Iris pigment epithelial cell (primary cell): Measurements from ENCODE around the gene THOC7.

ENCODE experiments used
- DNase-seq: peaks from one replicate; pipeline ENCODE4 v3.0.0-alpha.2; 2011; ENCODE audit warnings: low read depth

Gene THOC7

GRCh38 chr3:63842127-63842526, 21.5 kb downstream of the THOC7 start:
- no peak for DNase-seq

GRCh38 chr3:63841704-63842103, 21.9 kb downstream of the THOC7 start:
- no peak for DNase-seq

DNA sequence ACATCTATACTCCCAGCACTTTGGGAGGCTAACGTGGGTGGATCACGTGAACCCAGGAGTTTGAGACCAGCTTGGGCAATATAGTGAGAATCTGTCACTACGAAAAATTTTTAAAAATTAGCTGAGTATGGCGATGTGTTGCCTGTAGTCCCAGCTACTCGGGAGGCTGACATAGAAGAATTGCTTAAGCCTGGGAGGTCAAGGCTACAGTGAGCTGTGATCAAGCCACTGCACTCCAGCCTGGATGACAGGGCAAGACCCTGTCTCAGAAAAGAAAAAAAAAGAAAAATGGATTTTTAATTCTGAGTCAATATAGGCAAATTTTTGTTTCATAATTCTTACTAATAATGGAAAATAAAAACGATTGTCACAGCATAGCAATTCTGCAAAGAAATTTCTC, 31.2 kb downstream of the THOC7 start:
- no peak for DNase-seq

GRCh38 chr3:63830526-63830925, 33.1 kb downstream of the THOC7 start:
- no peak for DNase-seq

- DNase-seq, result peak; percentile 65
Measured at GRCh38 chr3:63824309-63824708, 39.3 kb downstream of the THOC7 start.

DNA sequence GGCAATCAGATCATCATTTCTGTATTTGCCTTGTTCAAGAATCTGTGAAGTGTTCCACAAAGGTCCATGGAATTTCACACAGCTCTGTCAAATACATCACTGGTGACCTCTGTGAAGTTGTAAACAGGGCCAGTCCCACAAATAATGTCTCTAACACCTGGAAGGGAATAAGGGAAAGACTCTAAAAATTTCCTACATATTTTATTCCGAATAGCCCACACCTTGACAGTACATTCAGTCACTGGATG, 44.5 kb downstream of the THOC7 start, which contains the start of gene C3orf49:
TSS of gene C3orf49 (plus strand) at position 149 of the 248 bp plus-strand sequence. CDS start 173 bp downstream, outside the sequence.
- no peak for DNase-seq

GRCh38 chr3:63818282-63819150, 45.1 kb downstream of the THOC7 start:
- DNase-seq, result peak; percentile 49

DNA sequence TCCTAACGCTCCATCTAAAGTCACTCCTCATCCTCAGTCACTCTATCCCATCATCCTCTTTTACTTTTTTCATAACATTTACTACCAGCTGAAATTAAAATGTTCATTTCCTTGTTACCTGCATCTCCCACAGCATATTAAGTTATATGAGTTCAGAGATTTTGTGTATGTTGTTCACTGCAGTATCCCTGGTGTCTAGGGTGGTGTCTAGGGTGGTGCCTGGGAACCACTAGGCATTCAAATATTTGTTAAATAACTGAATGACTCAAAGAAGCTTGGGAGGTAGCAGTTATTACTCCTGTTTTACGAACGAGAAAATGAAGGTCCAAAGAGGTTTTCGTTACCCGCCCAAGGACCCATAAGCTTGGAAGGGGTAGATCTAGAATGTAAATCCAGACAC, 46.4 kb downstream of the THOC7 start:
- DNase-seq, result no peak

- DNase-seq, result peak; percentile 55
Measured at GRCh38 chr3:63814237-63814636, 49.4 kb downstream of the THOC7 start.

- peak; percentile 73 for DNase-seq
Measured at GRCh38 chr3:63809607-63810006, 54.0 kb downstream of the THOC7 start.

- DNase-seq, result no peak
Measured at GRCh38 chr3:63808633-63809032, 55.0 kb downstream of the THOC7 start.

DNA sequence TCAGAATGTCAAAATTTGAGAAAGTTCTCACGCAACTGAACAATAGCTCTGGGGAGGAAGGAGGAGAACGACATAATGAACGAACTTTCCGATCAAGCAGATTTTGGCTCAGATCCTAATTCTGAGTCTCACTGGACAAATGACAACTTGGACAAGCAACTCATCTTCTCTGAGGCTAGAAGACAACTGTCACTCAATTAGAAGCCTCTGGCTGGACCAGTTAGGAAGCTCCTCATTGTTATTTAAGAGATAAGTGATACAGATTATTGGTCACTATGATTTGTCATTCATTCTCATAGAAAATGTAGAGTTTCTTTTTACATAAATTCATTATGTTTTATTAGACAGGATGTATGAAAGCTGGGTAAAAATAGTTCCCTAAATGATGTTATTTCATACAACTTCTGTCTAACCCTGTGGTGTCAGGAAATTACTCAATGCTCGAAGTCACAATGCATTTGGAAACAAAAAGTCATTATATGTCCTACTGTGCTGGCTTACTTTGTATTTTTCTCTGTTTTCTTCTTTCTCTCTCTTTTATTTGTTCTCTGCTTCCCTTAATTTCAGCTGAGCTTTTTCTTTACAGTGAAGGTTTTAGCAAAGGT, 55.5 kb downstream of the THOC7 start:
- no peak for DNase-seq

DNA sequence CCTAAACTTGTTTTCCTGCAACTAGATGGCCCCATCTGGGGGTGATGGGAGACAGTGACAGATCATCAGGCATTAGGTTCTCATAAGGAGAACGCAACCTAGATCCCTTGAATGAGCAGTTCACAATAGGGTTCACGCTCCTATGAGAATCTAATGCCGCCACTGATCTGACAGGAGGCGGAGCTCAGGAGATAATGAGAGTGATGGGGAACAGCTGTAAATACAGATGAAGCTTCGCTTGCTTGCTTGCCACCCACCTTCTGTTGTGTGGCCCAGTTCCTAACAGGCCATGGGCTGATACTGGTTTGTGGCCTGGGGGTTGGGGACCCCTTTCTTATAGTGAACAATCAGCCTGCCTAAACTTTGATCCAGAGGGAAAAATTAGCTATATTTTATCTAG, 59.7 kb downstream of the THOC7 start:
- DNase-seq, result no peak

DNA sequence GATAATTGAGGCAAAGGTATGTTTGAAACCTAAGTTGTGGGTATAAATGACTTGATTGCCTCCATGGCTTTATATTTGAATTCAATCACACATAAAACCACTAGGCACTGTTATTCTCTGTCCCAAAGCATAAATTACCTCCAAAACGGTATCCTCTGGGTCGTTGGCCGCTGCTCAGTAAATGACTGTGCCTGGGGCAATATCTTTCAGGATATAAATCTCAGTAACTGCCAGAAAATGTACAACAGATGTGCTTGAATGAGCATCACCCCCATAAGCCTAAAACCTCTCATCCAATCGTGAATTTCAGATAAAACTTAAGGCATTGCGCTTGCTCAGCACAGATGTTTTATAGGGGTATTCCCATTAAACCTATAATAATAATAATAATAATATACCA, 63.5 kb downstream of the THOC7 start:
- DNase-seq, result no peak

DNA sequence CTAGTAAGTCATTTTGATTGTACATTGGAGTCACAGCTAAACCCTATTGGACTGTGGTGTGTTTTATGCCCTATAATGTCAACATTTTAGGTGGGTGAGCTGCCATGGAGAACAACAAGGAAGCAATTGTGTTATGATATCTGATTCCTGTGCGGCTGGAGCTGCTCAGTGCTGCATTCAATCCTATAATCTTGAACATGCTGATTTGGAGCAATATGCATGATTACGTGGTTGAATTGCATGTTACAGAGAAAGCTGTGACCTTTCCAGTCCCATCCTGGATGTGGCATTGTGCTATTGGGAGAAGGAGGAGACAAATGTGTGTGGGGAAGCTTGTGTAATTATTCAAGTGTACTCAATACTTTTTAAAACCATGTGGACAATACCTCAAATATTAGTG, 64.7 kb downstream of the THOC7 start:
- no peak for DNase-seq

DNA sequence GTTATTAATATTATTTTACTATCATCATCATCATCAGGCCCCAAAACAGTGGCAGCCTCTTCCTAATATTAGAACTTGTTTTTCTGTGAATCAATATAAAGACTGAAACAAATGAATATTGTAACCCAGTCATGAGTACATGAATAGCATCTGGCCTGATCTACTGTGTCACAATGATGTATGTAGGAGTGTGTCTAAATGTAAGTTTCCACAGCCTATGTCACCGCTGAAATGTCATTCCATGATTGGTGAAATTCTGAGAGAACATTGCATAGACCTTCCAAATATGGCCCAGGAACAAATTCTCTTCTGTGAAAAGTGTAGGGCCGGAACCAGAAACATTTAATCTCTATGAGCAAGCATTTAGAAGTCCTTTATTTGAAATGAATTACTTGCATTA, 65.1 kb downstream of the THOC7 start:
- no peak for DNase-seq

DNA sequence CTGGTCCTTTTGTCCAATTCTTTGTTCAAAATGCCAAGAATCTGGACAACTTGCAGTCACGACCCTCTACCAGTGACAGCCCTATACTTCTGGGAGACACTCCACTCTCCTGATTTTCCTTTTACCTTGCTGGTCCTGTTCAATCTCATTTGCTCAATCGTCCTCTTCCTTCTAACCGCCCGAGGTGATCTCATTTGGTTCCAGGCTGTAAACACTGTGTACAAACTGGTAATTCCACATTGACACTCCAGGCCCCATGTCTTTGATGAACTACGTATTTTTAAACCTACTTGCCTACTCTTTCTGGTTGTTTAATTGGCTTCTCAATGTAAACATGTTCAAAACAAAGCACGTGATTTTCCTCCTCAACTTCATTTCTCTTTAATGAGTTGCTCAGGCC, 68.2 kb downstream of the THOC7 start:
- no peak for DNase-seq

DNA sequence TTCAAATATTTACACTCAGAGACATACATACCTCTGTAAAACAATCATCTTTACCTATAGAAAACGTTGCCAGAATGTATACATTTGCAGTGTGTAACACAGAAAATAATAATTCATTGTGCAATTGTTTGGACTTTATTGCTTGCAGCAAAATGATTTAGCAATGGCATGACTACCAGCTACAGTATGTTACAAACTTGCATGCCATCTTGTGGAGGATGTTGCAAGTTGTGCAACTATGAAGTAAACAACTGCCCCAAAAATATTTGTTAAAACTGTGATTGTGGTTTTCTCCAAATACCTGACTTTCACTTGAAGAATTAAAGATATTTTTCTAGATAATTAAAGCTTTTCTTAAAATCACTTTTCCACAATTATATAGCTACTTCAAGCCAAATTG, 71.6 kb downstream of the THOC7 start:
- DNase-seq, result peak; percentile 71
